Activated CD4-positive, alpha-beta T cell treated with anti-CD3 and anti-CD28 coated beads, Interleukin-2, amount 50 U/mL, for 16 hours (primary cell): Measurements from ENCODE around the gene ZNRF3.

ENCODE experiments used
- DNase-seq: peaks from one replicate; pipeline ENCODE4 v3.0.0-alpha.2; 2020

Gene ZNRF3

GRCh38 chr22:28953976-28954880, 70.9 kb downstream of the ZNRF3 start:
- no peak for DNase-seq

- peak; percentile 93 for DNase-seq
Observed at GRCh38 chr22:28955817-28956216, 72.4 kb downstream of the ZNRF3 start.

GRCh38 chr22:28956506-28956905, 73.1 kb downstream of the ZNRF3 start:
- peak; percentile 11 for DNase-seq

- DNase-seq: no peak
Observed at GRCh38 chr22:28958611-28959010, 75.2 kb downstream of the ZNRF3 start.

GRCh38 chr22:28962042-28962554, 78.7 kb downstream of the ZNRF3 start:
- DNase-seq: no peak

- no peak for DNase-seq
Observed at GRCh38 chr22:28963362-28963761, 80.0 kb downstream of the ZNRF3 start.

GRCh38 chr22:28967163-28967665, 83.8 kb downstream of the ZNRF3 start:
- no peak for DNase-seq

GRCh38 chr22:28967969-28968368, 84.6 kb downstream of the ZNRF3 start:
- no peak for DNase-seq

GRCh38 chr22:28969401-28970168, 86.2 kb downstream of the ZNRF3 start:
- DNase-seq: no peak

- DNase-seq: no peak
Observed at GRCh38 chr22:28973352-28973751, 90.0 kb downstream of the ZNRF3 start.

- DNase-seq: no peak
Observed at GRCh38 chr22:28977060-28977459, 93.7 kb downstream of the ZNRF3 start.

- no peak for DNase-seq
Observed at GRCh38 chr22:28977481-28977971, 94.2 kb downstream of the ZNRF3 start.

GRCh38 chr22:28978158-28978557, 94.8 kb downstream of the ZNRF3 start:
- no peak for DNase-seq

GRCh38 chr22:28978863-28979796, 95.8 kb downstream of the ZNRF3 start:
- no peak for DNase-seq

- no peak for DNase-seq
Observed at GRCh38 chr22:28980326-28980725, 97.0 kb downstream of the ZNRF3 start.

- no peak for DNase-seq
Observed at GRCh38 chr22:28981818-28982499, 98.6 kb downstream of the ZNRF3 start.

GRCh38 chr22:28983190-28983589, 99.8 kb downstream of the ZNRF3 start:
- no peak for DNase-seq

- DNase-seq: no peak
Observed at GRCh38 chr22:28983788-28984441, 100.5 kb downstream of the ZNRF3 start.

GRCh38 chr22:28984482-28985158, 101.2 kb downstream of the ZNRF3 start:
- DNase-seq: no peak

GRCh38 chr22:28985581-28986290, 102.4 kb downstream of the ZNRF3 start:
- DNase-seq: no peak
